ENCODE results near the gene PLEKHH3. TPM values are rescaled to one million over a fixed set of nuclear protein-coding genes. Genes with fewer than 3 reads are reported as not detected.

Gene PLEKHH3
- total RNA-seq, 1 experiment from 2014 or later = 21.4 TPM

- no peak for DNase-seq
- Mint-ChIP-seq H3K9me3 (no peaks in the 10 kb centered on the region), H3K4me1 (peaks cover 30 to 44% of the 10 kb centered on the region in 2 experiments), H3K27me3 (ENCODE audit: low read depth) (peaks cover 4% of the 10 kb centered on the region; the same call in 1 of the 2 replicates), H3K27ac (no peak overlapping the region), H3K4me3 (no peak overlapping the region), H3K36me3 (ENCODE audit: insufficient read depth in 1 of 3, low read depth in 3 of 3) (peaks cover 12 to 28% (median 22%) of the 10 kb centered on the region in 3 experiments)
- Histone ChIP-seq H2AK5ac (ENCODE audit: insufficient read length, low read length) (no peak overlapping the region), H3K27me3 (ENCODE audit: insufficient read depth, low read length) (no peaks in the 10 kb centered on the region), H3K79me1 (ENCODE audit: insufficient read depth, low read depth, low read length, poor library complexity, severe bottlenecking) (no peaks in the 10 kb centered on the region), H3K18ac (ENCODE audit: insufficient read length, low read depth, low read length) (no peak overlapping the region), H3K27ac (ENCODE audit: insufficient read length, low read depth, low read length) (no peak overlapping the region), H3K4ac (ENCODE audit: low read depth, low read length) (no peak overlapping the region), H3K23ac (ENCODE audit: insufficient read length, low read depth, low read length) (no peak overlapping the region), H3K4me2 (ENCODE audit: insufficient read depth, insufficient read length, low read length) (no peak overlapping the region), H3T11ph (ENCODE audit: low read length) (no peak overlapping the region), H3K14ac (ENCODE audit: insufficient read depth, low read length) (no peak overlapping the region), H3K56ac (ENCODE audit: insufficient read length, low read depth, low read length) (no peak overlapping the region), H2BK15ac (ENCODE audit: low read depth, low read length) (no peak overlapping the region), H3K4me1 (ENCODE audit: insufficient read depth, low read length) (peaks cover 4% of the 10 kb centered on the region; the same call in 1 of the 2 replicates), H2BK120ac (ENCODE audit: low read depth, low read length, poor library complexity, severe bottlenecking) (no peak overlapping the region), H3K9me3 (ENCODE audit: control insufficient read depth, low read depth, low read length) (no peaks in the 10 kb centered on the region), H4K8ac (replicated peaks; ENCODE audit: insufficient read length, low read depth, low read length) (no peak overlapping the region), H2AFZ (ENCODE audit: low read length) (no peak overlapping the region), H4K5ac (ENCODE audit: insufficient read length, low read depth, low read length) (no peak overlapping the region), H3K23me2 (ENCODE audit: insufficient read length, low read depth, low read length, poor library complexity, severe bottlenecking) (peaks cover 28% of the 10 kb centered on the region), H2BK20ac (ENCODE audit: low read depth, low read length, poor library complexity, severe bottlenecking) (no peak overlapping the region), H4K20me1 (ENCODE audit: control insufficient read depth, insufficient read depth, insufficient read length) (no peaks in the 10 kb centered on the region), H2BK5ac (ENCODE audit: insufficient read length, low read length) (no peak overlapping the region), H3K79me2 (ENCODE audit: insufficient read depth, low read length) (no peaks in the 10 kb centered on the region; the same call in 1 of the 2 replicates), H4K91ac (ENCODE audit: insufficient read length, low read depth, low read length) (no peak overlapping the region), H3K9ac (ENCODE audit: extremely low read depth, insufficient read length, low read length) (no peak overlapping the region), H2BK12ac (ENCODE audit: insufficient read length, low read depth, low read length) (no peak overlapping the region)
- WGBS (ENCODE audit: extremely low coverage, insufficient read length, low lambda C conversion rate) = no CpG with 5 or more reads among the region's 30 CpGs
- no peak for TF ChIP-seq CTCF (conservative IDR thresholded peaks at IDR 0.05)
These were observed 3.4 kb downstream of the PLEKHH3 start for GRCh38 chr17:42673266-42673884.
